Measurements from ENCODE around the gene ITGB8.
"Not testable (repeated sequence)": the region's sequence is repeated elsewhere in the genome, so short reads cannot be mapped to it uniquely, and the experiment has no call there.

Gene ITGB8

GRCh38 chr7:20385126-20385525 lies 54.4 kb downstream of the ITGB8 start:
- no peaks in the 10 kb centered on the region for H3K4me1 ChIP-seq
- no peak overlapping the region for H3K4me3 ChIP-seq (ENCODE audit: low read depth, low read length)
- no peak overlapping the region for H3K4me2 ChIP-seq (ENCODE audit: low read length)
- no peaks in the 10 kb centered on the region for H3K27me3 ChIP-seq (ENCODE audit: control insufficient read depth, insufficient read depth, low read length)
- no peaks in the 10 kb centered on the region for H3K79me2 ChIP-seq
- H3K9me3 ChIP-seq (ENCODE audit: control insufficient read depth, low read length): no peaks in the 10 kb centered on the region
- TF ChIP-seq CTCF (IDR thresholded peaks at IDR 0.05): no peak
- H3K9ac ChIP-seq: no peak overlapping the region
- no peaks in the 10 kb centered on the region for H3K36me3 ChIP-seq (ENCODE audit: control insufficient read depth, insufficient read depth, low read length)
- no peak overlapping the region for H3K27ac ChIP-seq
- no peak overlapping the region for H2AFZ ChIP-seq

- Histone ChIP-seq H3K27ac (no peak overlapping the region), H3K79me2 (no peaks in the 10 kb centered on the region)
Observed at GRCh38 chr7:20388084-20388483, 57.4 kb downstream of the ITGB8 start.

GRCh38 chr7:20389192-20389591 lies 58.5 kb downstream of the ITGB8 start:
- H3K4me2 ChIP-seq (ENCODE audit: low read length); H3K36me3 ChIP-seq (ENCODE audit: control insufficient read depth, insufficient read depth, low read length); H3K9ac ChIP-seq; H3K9me3 ChIP-seq (ENCODE audit: control insufficient read depth, low read length); H3K27ac ChIP-seq; H3K4me1 ChIP-seq; H2AFZ ChIP-seq; H3K79me2 ChIP-seq; H3K4me3 ChIP-seq (ENCODE audit: low read depth, low read length); H3K27me3 ChIP-seq (ENCODE audit: control insufficient read depth, insufficient read depth, low read length): not testable (repeated sequence)

More at GRCh38 chr7:20388084-20388483, 57.4 kb downstream of the ITGB8 start:
- TF ChIP-seq CTCF (IDR thresholded peaks at IDR 0.05): no peak
- Histone ChIP-seq H3K36me3 (ENCODE audit: control insufficient read depth, insufficient read depth, low read length) (no peaks in the 10 kb centered on the region), H3K4me1 (no peaks in the 10 kb centered on the region), H3K4me2 (ENCODE audit: low read length) (no peak overlapping the region), H3K9ac (no peak overlapping the region), H2AFZ (no peak overlapping the region), H3K9me3 (ENCODE audit: control insufficient read depth, low read length) (no peaks in the 10 kb centered on the region), H3K4me3 (ENCODE audit: low read depth, low read length) (no peak overlapping the region), H3K27me3 (ENCODE audit: control insufficient read depth, insufficient read depth, low read length) (no peaks in the 10 kb centered on the region)

- H3K27ac ChIP-seq: no peak overlapping the region
- H3K4me3 ChIP-seq (ENCODE audit: low read depth, low read length): no peak overlapping the region
- H3K27me3 ChIP-seq (ENCODE audit: control insufficient read depth, insufficient read depth, low read length): no peaks in the 10 kb centered on the region
- H2AFZ ChIP-seq: no peak overlapping the region
- no peak overlapping the region for H3K9ac ChIP-seq
- no peaks in the 10 kb centered on the region for H3K9me3 ChIP-seq (ENCODE audit: control insufficient read depth, low read length)
- H3K4me1 ChIP-seq: no peaks in the 10 kb centered on the region
- no peak overlapping the region for H3K4me2 ChIP-seq (ENCODE audit: low read length)
- no peak for TF ChIP-seq CTCF (IDR thresholded peaks at IDR 0.05)
- no peaks in the 10 kb centered on the region for H3K79me2 ChIP-seq
- H3K36me3 ChIP-seq (ENCODE audit: control insufficient read depth, insufficient read depth, low read length): no peaks in the 10 kb centered on the region
Observed at GRCh38 chr7:20393021-20393610, 62.4 kb downstream of the ITGB8 start.

- Histone ChIP-seq H3K4me2 (ENCODE audit: low read length) (no peak overlapping the region), H2AFZ (no peak overlapping the region), H3K79me2 (no peaks in the 10 kb centered on the region), H3K9ac (no peak overlapping the region), H3K4me3 (ENCODE audit: low read depth, low read length) (no peak overlapping the region), H3K9me3 (ENCODE audit: control insufficient read depth, low read length) (no peaks in the 10 kb centered on the region), H3K27ac (no peak overlapping the region), H3K4me1 (no peaks in the 10 kb centered on the region), H3K27me3 (ENCODE audit: control insufficient read depth, insufficient read depth, low read length) (no peaks in the 10 kb centered on the region), H3K36me3 (ENCODE audit: control insufficient read depth, insufficient read depth, low read length) (no peaks in the 10 kb centered on the region)
- TF ChIP-seq CTCF (IDR thresholded peaks at IDR 0.05): no peak
Observed at GRCh38 chr7:20393616-20394015, 62.9 kb downstream of the ITGB8 start.

All from parathyroid adenoma (tissue), 2 donors.